Glutamatergic neuron (in vitro differentiated cells): ENCODE results near the gene CPM. TPM values are rescaled to one million over a fixed set of nuclear protein-coding genes. Genes with fewer than 3 reads are reported as not detected.

ENCODE experiments used
- DNase-seq: peaks from one replicate; pipeline ENCODE4 v3.0.0; 2022
- H3K27ac Mint-ChIP-seq: one replicate; pipeline ENCODE4 v1.8.0; 2020; ENCODE audit warnings: mild to moderate bottlenecking, mixed read lengths, inconsistent platforms; ENCODE audit not compliant: unreplicated experiment
- H3K27me3 Mint-ChIP-seq: one replicate; pipeline ENCODE4 v1.8.0; 2020; ENCODE audit warnings: mild to moderate bottlenecking, moderate library complexity, mixed read lengths, inconsistent platforms; ENCODE audit not compliant: unreplicated experiment
- H3K36me3 Mint-ChIP-seq: one replicate; pipeline ENCODE4 v1.8.0; 2020; ENCODE audit warnings: mild to moderate bottlenecking, mixed read lengths, inconsistent platforms; ENCODE audit not compliant: unreplicated experiment
- H3K4me1 Mint-ChIP-seq: one replicate; pipeline ENCODE4 v1.8.0; 2020; ENCODE audit warnings: mild to moderate bottlenecking, low read depth, mixed read lengths, inconsistent platforms; ENCODE audit not compliant: unreplicated experiment
- H3K4me3 Mint-ChIP-seq: one replicate; pipeline ENCODE4 v1.8.0; 2020; ENCODE audit warnings: mild to moderate bottlenecking, mixed read lengths, inconsistent platforms; ENCODE audit not compliant: unreplicated experiment
- H3K9me3 Mint-ChIP-seq: one replicate; pipeline ENCODE4 v1.8.0; 2020; ENCODE audit warnings: mild to moderate bottlenecking, moderate library complexity, mixed read lengths, inconsistent platforms; ENCODE audit not compliant: unreplicated experiment
- total RNA-seq: library from RNA; stranded (reverse); fragmentation: NEBNext Ultra II Directional; extraction: Animal tissue kit (Norgen Biotek cat#: 25700); gene quantifications from one replicate; pipeline ENCODE4 v1.2.1, GENCODE V29; 2021; ENCODE audit not compliant: unreplicated experiment
- TF ChIP-seq, protein P1 (sequence below): fragments of 200-600 bp; sonication (generic); IDR thresholded peaks from one replicate; pipeline ENCODE4 v1.5.0; 2021; ENCODE audit not compliant: partially characterized antibody, unreplicated experiment

CPM gene
- total RNA-seq, 1 donor from 2014 or later, result not detected

DNA sequence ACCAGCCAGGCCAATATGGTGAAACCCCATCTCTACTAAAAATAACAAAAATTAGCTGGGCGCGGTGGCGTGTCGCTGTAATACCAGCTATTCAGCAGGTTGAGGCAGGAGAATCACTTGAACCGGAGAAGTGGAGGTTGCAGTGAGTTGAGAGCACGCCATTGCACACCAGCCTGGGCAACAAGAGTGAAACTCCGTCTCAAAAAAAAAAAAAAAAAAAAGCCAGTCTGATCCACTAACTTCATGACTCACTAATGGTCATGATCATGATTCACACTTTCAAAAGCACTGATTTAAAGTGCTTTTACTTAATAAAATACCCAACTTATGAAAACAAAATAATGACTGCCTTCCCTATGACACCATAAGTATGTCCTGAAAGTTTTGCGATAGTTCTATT lies 38.4 kb upstream of the CPM start:
- Mint-ChIP-seq H3K27ac (no peak overlapping the region), H3K36me3 (no peaks in the 10 kb centered on the region), H3K4me3 (no peak overlapping the region), H3K27me3 (no peaks in the 10 kb centered on the region), H3K9me3 (no peaks in the 10 kb centered on the region), H3K4me1 (no peaks in the 10 kb centered on the region)
- DNase-seq, result no peak
- TF ChIP-seq, protein P1, sequence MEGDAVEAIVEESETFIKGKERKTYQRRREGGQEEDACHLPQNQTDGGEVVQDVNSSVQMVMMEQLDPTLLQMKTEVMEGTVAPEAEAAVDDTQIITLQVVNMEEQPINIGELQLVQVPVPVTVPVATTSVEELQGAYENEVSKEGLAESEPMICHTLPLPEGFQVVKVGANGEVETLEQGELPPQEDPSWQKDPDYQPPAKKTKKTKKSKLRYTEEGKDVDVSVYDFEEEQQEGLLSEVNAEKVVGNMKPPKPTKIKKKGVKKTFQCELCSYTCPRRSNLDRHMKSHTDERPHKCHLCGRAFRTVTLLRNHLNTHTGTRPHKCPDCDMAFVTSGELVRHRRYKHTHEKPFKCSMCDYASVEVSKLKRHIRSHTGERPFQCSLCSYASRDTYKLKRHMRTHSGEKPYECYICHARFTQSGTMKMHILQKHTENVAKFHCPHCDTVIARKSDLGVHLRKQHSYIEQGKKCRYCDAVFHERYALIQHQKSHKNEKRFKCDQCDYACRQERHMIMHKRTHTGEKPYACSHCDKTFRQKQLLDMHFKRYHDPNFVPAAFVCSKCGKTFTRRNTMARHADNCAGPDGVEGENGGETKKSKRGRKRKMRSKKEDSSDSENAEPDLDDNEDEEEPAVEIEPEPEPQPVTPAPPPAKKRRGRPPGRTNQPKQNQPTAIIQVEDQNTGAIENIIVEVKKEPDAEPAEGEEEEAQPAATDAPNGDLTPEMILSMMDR, result no peak

DNA sequence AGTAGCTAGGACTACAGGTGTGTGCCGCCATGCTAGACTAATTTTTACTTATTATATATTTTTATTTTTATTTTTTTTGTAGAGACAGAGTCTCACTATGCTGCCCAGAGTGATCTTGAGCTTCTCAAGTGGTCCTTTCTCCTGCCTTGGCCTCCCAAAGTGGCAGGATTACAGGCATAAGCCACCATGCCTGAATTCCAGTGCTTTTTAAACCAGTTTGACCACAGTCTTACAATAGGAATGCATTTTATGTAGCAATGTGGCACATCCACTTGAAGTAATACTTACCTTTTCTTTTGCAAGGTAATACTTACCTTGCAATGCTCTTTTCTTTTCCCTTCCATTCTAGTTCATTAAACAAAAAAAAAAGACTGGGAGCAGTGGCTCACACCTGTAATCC lies 38.0 kb upstream of the CPM start:
- Mint-ChIP-seq H3K27ac (no peak overlapping the region), H3K36me3 (no peaks in the 10 kb centered on the region), H3K4me1 (no peaks in the 10 kb centered on the region), H3K4me3 (no peak overlapping the region), H3K27me3 (no peaks in the 10 kb centered on the region), H3K9me3 (no peaks in the 10 kb centered on the region)
- TF ChIP-seq, protein P1, result no peak
- DNase-seq, result no peak

DNA sequence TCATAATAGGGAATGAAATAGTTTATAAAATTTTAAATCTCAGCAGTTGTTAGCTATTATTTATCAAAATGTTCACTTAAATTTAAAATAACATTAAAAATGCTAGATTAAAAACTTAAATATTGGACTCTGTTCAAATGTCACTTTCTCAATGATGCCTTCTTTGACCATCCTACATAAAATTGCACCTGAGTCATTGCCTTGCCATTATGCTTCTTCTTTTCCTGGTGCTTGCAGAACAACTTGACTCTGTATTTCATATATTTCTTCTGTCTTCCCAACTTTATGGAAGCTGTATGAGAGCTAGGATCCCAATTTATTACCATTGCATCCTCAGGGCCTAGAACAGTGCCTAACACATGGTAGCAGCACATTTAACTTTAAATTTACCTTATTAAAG lies 37.3 kb upstream of the CPM start:
- Mint-ChIP-seq H3K4me3 (no peak overlapping the region), H3K27ac (no peak overlapping the region), H3K36me3 (no peaks in the 10 kb centered on the region), H3K27me3 (peaks cover under 1% of the 10 kb centered on the region), H3K9me3 (no peaks in the 10 kb centered on the region), H3K4me1 (no peaks in the 10 kb centered on the region)
- TF ChIP-seq, protein P1, result no peak
- no peak for DNase-seq

DNA sequence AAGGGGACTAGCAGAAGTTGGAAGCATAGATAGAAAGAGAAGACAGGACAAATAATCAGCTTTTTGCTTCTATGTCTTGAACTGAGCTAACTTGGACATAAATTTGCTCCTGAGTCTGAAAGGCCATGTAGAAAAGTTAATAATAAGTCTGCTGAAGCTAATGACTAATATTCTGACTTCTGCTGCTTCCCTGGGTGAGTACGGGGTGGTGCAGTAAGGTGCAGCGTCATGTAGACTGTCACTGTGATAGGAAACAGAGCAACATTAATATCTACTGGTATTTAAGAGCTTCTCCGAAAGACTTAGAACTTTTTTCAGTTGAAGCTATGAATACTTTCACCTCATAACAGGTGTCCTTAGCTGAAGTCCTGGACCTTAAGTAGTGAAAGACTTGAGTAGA lies 34.1 kb upstream of the CPM start:
- Mint-ChIP-seq H3K4me3 (no peak overlapping the region), H3K4me1 (no peaks in the 10 kb centered on the region), H3K36me3 (no peaks in the 10 kb centered on the region), H3K27ac (no peak overlapping the region), H3K9me3 (no peaks in the 10 kb centered on the region), H3K27me3 (peaks cover 2% of the 10 kb centered on the region)
- no peak for DNase-seq
- TF ChIP-seq, protein P1, result no peak

DNA sequence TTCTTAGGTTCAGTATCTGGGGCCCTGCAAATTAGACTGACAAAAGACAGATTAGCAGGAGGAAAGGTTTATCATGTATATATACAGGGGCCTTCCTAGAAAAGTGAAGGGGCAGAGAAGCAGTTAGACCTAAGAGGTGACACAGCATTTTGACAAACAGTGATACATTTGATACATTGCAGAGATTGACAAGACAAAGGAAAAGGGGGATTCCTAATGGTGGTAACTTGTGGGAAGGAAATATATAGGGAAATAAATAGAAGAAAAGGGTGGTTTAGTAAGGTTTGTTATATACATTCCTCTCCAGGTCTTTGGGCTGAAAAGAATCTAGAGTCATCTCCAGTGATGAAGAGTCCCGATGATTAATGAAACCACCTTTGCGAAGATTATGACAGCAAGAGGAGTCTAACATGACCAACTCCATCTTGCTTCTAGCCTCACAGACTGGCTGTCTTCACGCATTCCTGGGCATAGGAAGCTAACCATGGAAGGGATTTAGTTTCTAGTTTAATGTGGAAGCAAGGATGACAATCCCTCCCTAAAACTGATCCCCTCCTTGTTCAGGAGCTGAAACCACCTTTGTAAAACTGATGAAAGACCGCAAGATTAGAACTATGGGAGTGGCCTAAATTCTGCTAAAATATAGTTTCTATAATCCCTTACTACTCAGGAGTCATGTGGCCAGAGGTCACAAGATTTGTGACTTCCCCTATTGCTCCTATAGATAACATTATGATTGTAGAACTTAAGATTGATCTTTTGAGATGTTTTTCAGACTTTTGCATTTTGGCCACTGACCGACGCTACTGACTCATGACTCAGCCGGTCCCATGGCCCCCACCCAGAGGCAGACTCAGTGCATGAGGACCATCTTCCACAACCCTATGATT lies 31.1 kb upstream of the CPM start:
- TF ChIP-seq, protein P1, result no peak
- Mint-ChIP-seq H3K9me3 (no peaks in the 10 kb centered on the region), H3K4me3 (no peak overlapping the region), H3K27me3 (peaks cover 2% of the 10 kb centered on the region), H3K4me1 (no peaks in the 10 kb centered on the region), H3K36me3 (no peaks in the 10 kb centered on the region), H3K27ac (no peak overlapping the region)
- no peak for DNase-seq
